HG03060 (cell line): Measurements from ENCODE around the gene ZNF416.

Experiments used
- ATAC-seq: cut with Tn5 transposase; IDR thresholded peaks from one replicate; pipeline ENCODE4 v1.9.1; 2021; ENCODE audit warnings: low read depth, moderate number of reproducible peaks; ENCODE audit not compliant: unreplicated experiment

The ZNF416 gene

DNA sequence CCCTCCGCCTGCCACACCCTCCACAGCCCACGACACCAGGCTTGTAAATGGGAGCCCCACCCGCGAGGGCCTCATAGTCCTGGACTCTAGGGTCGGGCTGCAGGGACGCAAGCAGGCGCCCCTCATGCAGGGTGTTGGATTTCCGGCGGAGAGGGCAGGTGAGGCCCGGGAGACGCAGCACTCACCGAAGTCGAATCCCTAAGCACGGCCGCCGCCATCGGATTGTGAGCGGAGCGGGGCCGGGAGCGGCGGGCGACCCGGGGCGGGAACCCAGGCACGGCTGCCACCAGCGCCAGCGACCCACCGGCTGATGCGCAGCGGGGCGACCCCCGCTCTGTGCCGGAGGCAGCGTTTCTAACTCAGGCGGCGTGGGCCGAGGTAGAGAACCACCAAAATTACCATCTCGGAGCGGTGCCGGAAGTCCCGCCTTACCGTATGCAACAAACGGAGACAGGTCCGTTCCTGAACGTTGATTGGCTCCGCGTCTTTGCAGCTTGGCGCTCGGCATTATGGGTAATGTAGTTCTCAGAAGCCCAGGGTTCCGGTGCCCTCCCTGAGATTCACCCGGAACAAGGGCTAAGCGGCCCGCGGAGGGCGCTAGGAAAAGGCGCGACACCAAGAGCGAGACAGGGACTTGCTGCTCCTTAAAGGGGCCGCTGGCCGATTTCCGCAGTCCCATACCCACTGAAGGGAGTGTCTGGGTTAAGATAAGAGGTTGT is at the start of gene ZNF416:
Gene ZNF416, minus strand, starts transcription at position 425 of the 719 bp plus-strand sequence. Its CDS starts 207 bp downstream, at position 218.
- peak; percentile 91 for ATAC-seq

- no peak for ATAC-seq
Observed at GRCh38 chr19:57623091-57623490, 44.4 kb upstream of the ZNF416 start.

- ATAC-seq: no peak
Observed at GRCh38 chr19:57620673-57621348, 42.1 kb upstream of the ZNF416 start.

- no peak for ATAC-seq
Observed at GRCh38 chr19:57615346-57615745, 36.6 kb upstream of the ZNF416 start.

DNA sequence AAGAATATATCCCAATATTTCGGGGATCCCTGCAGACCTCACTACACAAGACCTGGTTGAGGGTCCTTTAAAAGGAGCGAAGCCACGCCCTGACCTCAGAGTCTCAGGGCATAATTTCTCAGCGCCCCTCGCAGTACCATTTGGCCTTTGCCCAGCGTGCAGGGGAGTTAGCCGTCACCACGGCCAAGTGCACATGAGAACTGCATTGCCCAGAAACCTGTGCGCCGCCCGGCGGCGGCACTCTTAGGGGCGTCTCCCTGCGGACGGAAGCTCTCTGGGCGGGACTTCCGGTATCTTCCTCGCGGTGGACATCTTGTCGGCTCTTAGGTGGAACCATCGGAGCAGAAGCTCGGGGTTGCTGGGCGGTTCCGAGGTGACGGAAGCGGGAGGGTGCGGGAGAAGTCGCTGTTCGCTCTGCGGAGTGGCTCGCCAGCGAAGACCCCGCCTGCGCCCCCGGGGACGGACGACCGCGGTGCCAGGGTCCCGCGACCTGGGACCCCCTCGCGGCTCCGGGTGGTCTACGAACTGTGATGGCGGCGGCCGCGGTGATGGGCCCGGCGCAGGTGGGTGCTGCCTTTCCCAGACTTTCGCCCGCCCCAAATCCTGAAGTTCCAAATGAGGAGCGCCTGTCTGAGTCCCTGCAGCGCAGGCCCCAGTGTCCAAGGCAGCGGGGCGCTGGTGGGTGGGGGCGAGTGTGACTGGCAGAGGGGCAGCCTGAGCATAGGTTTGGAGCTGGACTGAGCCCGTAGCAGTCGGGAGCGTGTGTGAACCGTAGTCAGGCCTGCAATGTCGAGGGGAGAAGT is 35.4 kb upstream of the ZNF416 start, which contains the start of gene ZNF134:
Gene ZNF134, plus strand, starts transcription at position 302 of the 803 bp plus-strand sequence. CDS start 5,227 bp downstream, outside the sequence.
- ATAC-seq: no peak

- no peak for ATAC-seq
Observed at GRCh38 chr19:57611113-57611512, 32.4 kb upstream of the ZNF416 start.

DNA sequence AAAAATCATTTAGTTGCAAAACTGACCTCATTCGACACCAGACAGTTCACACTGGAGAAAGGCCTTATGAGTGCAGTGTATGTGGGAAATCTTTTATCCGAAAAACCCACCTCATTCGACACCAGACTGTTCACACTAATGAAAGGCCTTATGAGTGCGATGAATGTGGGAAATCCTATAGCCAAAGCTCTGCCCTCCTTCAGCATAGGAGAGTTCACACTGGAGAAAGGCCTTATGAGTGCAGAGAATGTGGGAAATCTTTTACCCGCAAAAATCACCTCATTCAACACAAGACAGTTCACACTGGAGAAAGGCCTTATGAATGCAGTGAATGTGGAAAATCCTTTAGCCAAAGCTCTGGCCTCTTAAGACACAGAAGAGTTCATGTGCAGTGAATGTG is 28.2 kb upstream of the ZNF416 start:
- ATAC-seq: no peak

DNA sequence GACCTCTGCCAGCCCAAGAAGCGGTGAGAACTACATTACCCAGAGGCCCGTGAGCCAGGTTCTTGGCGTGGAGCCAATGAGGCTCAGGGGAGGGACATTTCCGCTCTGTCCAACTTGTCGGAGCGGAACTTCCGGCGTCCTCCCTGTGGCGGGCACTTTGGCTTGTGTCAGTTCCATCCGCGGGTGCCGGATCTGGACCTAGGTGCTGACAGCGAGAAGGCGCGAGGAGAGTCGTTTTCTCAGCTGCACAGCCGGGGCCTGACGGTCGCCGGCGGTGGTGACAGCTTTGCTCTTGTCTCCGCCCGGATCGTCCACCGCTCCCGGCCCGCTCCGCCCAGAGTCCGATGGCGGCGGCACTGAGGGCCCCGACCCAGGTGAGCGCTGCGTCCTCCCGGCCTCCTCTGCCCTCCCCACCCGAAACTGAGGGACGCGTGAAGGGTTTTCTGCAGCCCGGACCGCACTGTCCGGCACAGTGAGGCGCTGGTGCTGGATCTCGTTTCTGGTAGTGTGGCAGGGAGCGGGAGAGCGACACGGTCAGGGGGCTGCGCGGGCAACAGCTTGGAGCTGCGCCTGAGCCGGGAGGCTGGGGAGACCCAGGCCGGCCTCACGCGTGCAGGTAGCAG is 21.2 kb upstream of the ZNF416 start, which contains the start of gene ZNF530:
Gene ZNF530, plus strand, starts transcription at position 125 of the 623 bp plus-strand sequence. CDS start 4,461 bp downstream, outside the sequence.
- ATAC-seq: no peak

GRCh38 chr19:57599377-57599760 is 20.7 kb upstream of the ZNF416 start:
- no peak for ATAC-seq

DNA sequence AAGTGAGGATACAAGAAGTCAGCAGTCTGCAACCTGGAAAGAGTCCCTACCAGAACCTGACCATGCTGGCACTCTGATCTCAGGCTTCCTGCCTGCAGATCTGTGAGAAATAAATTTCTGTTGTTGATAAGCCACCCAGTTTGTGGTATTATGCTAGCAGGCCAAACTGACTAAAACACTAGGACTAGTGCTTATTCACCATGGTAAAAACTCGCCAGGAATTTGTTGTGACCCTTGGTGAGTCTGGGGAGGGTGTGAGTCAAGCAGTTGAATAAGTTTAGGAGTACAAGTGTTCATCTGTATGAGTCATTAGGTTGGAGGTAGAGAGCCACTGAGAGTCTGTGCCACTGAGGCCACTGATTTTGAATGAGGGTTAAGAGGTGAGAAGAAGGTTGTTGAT is 8.8 kb upstream of the ZNF416 start:
- no peak for ATAC-seq

DNA sequence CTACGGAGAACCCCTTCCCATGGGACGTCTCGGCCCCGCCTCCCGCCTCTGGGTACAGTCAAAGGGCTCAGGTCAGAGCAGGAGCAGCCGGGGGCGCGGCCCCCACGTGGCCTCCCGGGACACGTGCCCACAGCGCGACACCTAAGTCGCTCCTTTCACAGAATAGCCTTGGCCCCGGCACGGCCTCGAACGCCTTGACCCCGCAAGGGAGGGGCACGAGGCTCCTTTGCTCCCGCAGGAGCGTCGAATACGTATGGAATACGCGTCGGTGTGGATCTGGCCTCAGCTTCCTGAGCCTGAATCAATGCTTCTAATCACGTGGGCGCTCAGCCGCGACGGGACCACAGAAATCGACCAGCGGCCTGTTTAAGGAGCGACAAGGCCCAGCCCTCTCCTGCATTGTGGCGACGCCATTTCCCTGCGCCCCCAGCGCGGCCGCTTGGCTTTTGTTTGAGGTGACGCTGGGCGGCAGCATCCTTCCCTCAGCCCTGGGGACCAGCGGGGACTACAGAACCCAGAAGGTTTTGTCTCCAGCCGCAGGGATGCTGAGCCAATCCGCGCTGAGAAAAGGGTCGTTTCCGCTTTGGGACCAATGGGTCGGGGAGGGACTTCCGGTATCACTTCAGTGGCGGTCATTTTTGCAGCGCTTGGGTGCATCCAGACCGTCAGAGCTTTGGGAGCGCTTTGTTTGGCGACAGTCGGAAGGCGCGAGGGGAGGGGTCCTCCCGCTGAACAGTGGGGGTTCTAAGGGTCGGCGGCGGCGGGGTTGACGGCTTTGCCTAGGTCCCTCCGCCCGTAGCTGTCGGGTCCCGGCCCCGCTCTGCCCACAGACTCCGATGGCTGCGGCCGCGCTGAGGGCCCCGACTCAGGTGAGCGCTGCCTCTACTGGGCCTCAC is 5.1 kb upstream of the ZNF416 start, which contains the start of gene ZIK1:
Gene ZIK1, plus strand, starts transcription at position 625 of the 896 bp plus-strand sequence. Its CDS starts 212 bp downstream, at position 837.
- ATAC-seq: no peak

DNA sequence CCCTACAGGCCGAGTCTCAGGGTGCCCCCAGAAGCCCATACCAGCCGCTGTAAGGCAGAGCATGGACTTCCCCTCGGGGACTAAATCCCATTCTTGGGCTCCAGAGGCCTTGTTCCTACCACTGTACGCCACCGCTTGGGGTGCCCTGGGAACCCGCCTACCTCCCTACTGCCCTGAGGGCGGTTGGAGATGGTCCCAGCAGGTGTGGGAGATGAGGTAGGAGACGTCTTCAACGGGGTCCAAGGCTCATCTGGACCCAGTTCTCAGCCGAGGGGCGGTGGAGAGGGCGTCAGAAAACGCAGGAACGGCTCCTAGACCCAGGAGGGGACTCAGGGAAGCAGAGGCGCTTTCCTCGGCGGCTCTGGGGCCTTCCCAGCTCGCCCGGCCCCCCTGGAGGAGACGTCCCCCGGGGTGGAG is 4.4 kb upstream of the ZNF416 start:
- ATAC-seq: no peak

GRCh38 chr19:57576661-57577060 is 2.0 kb downstream of the ZNF416 start:
- ATAC-seq: no peak

DNA sequence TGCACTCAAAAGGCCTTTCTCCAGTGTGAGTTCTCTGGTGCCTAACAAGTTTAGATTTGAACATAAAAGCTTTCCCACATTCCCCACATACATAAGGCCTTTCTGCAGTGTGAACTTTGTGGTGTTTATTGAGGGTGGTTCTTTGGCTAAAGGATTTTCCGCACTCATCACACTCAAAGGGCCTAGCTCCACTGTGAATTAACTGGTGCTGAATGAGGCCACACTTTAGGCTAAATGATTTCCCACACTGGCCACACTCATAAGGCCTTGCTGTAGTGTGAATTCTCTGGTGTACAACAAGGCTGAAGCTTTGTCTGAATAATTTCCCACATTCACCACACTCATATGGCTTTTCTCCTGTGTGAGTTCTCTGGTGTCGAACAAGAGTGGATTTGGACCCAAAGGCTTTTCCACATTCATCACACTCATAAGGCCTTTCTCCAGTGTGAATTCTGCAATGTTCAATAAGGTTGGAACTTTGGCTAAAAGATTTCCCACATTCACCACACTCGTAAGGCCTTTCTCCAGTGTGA is 6.2 kb downstream of the ZNF416 start:
- ATAC-seq: no peak

DNA sequence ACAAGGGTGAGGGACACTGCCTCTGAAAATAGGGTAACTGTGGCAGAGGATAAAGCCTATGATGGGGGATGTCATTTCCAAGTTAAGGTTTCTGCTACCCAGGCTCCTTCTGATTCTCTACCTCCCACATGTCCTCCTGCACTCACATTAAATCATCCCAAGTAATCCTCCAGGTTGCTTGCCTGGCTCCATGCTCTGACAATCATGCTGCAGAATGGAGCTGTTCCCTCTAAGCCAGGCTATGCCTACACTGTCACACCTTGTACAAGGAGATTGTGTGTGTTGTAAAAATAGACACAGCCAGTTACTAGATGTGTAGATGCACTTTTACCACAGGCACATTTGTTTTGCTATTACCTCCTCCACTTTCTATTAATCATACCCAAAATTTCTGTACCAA is 8.0 kb downstream of the ZNF416 start:
- ATAC-seq: no peak

DNA sequence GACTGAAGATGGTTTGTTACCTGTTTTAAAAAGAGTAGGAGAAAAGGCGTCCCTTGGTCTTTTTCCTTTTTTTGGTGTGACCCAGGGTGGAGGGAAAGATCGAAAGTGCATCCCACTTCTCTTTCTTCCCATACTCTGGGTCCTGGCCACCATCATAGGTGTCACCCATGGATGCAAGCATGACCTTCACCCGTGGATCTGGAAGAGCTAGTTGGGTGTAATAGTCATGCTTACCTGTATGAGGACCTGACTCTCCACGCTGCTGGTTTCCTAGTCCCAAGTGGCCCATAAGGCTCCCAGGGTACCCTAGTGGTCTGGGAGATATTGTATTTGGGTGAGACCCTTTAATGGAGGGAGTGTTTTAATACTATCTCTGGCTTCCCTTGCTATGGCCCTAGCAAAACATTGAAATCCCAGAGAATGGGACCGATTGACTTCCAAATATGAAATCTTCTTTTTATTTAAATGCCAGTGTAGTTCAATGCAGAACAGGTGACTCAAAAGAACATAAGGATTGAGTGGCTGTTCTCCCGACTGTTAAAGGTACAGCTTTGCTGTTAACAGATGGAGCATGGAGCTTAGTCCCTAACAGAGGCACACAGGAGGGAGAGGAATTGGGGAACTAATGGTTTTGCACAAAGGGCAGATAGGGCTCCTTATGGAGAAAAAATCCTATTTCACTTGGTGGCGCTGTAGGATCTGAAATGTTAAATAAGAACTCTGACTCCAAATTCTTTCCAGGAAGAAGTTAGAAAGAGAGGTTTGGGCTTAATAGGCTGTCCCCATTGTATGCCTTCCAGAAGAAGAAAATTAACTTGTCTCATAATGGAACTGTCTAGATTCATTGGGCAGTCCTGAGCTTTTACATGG is 12.1 kb downstream of the ZNF416 start:
- ATAC-seq: no peak

DNA sequence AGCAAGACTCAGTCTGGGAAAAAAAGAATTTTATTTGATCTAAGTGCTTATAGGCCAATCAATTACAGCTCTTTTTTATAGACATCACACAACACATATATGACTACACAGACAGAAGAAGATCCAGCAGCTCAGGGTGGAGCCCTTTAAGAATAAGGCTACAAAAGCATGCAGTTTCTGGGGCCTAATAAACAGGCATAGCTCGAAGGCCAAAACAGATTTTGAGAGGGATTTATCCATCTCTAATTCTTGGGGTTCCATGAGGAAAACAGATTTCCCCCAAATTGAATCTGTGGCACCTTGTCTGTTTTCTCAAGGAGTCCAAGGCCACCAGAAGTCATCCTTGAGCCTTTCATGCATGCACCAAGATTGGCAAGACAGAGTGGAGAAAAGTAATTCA is 15.2 kb downstream of the ZNF416 start:
- no peak for ATAC-seq

DNA sequence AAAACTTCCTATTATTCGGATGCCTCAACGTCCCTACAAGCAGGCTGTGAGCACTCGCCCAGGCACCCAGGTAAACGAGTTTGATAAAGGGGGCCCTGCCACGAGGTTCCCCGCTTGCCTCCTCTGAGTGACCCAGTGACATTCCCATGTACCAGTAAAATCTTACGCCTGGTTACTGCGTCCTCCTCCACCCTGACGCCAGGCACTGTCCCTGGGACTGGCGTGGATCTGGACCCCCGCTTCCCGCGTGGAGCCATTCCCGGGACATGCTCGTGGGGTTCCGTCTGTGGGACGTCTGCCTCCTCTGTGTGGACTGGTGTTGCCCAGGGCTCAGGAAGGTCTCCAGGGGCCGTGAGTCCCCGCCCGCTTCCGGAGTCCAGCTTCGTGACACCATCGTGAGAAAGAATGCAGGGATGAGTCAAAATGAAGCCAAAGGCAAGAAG is 18.6 kb downstream of the ZNF416 start:
- no peak for ATAC-seq
